CMK (cell line): ENCODE data around the gene PNRC2.
"Not testable (repeated sequence)": the region's sequence is repeated elsewhere in the genome, so short reads cannot be mapped to it uniquely, and the experiment has no call there.

Experiments
- DNase-seq: peaks from one replicate; pipeline ENCODE4 v3.0.0-alpha.2; 2010; ENCODE audit warnings: low read depth

The PNRC2 gene

DNA sequence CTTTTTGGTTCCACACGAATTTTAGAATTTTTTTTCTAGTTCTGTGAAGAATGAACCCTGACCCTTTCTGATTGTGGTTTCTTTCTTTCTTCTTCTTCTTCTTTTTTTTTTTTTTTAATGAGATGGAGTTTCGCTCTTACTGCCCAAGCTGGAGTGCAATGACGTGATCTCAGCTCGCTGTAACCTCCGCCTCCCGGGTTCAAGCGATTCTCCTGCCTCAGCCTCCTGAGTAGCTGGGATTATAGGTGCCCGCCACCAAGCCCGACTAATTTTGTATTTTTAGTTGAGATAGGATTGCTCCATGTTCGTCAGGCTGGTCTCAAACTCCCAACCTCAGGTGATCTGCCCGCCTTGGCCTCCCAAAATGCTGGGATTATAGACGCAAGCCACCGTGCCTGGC is 32.4 kb downstream of the PNRC2 start:
- DNase-seq = not testable (repeated sequence)

DNA sequence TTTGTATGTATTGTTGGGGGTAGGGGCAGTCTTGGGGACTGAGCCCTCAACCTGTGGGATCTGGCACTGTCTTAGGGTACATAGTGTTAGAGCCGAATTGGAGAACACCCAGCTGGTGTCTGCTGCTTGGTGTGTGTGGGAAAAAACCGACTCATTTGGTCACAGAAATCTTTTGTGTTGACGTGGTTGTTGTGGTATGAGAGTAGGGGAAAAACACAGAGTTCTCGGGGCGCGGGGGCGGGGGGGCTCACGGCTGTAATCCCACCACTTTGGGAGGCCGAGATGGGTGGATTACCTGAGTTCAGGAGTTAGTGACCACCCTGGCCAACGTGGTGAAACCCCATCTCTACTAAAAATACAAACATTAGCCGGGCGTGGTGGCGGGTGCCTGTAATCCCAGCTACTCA is 35.8 kb downstream of the PNRC2 start:
- no peak for DNase-seq

- no peak for DNase-seq
Measured at GRCh38 chr1:23996700-23997229, 37.1 kb downstream of the PNRC2 start.

- DNase-seq = no peak
Measured at GRCh38 chr1:23997812-23998211, 38.2 kb downstream of the PNRC2 start.

DNA sequence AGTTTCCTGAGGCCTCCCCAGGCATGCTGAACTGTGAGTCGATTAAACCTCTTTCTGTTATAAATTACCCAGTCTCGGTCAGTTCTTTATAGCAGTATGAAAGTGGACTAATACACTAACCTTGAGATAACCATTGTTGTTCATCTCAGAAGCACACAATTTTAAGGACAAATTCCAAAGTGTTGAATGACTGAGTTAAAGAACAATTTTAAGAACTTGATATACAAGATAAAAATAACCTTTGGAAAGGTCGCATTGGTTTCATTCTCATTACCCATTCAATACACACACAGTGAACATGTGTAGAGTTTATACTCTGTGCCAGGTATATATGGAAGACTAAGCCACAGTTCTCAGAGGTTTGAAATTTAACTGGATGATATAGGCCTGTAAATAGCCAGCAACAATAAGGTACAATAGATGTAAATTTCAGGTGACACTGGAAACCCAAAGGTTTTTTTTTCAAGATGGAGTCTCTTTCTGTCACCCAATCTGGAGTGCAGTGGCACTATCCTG is 39.6 kb downstream of the PNRC2 start:
- DNase-seq = no peak

- no peak for DNase-seq
Measured at GRCh38 chr1:24002695-24003094, 43.1 kb downstream of the PNRC2 start.

GRCh38 chr1:24003331-24003972 is 43.8 kb downstream of the PNRC2 start:
- DNase-seq = no peak

DNA sequence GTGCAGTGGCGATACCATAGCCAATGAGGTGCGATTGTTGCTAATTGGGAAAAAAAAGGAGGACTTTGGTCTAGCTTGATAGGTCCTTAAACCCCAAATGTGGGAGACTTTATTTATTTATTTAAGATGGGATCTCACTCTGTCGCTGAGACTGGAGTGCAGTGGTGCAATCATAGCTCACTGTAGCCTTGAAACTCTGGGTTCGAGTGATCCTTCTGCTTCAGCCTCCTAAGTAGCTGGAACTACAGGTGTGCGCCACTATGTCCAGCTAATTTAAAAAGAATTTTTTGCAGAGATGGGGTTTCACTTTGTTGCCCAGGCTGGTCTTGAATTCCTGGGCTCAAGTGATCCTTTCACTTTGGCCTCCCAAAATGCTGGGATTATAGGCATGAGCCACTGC is 44.5 kb downstream of the PNRC2 start:
- no peak for DNase-seq

DNA sequence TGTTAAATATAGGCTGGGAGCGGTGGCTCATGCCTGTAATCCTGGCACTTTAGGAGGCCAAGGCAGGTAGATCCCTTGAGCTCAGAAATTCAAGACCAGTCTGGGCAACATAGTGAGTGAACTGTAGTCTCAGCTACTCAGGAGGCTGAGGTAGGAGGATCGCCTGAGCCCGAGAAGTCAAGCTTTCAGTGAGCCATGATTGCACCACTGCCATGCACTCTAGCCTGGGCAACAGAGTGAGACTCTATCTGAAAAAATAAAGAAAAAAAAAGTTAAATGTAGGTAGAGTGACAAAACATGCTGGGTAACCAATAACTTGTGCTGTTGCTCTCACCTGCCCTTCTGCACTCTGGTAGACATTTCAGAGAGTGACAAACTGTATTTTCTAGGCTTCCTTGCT is 45.5 kb downstream of the PNRC2 start:
- DNase-seq = no peak

DNA sequence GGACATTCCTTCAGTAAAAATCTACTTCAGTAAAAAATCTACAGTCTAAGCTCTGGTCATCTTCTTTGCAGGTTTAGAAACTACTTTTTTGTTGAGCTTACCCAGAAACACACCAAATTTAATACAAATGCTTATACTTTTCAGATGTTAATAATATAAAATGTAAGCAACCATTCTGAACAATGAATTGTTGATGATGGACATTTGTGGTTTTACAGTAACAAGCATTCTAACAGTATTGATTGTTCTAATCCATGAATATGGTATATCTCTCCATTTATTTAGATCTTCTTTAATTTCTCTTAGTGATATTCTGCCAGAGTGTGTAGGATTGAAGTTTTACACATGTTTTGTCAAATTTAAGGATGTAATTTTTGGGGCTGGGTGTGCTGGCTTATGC is 47.5 kb downstream of the PNRC2 start:
- DNase-seq = no peak

DNA sequence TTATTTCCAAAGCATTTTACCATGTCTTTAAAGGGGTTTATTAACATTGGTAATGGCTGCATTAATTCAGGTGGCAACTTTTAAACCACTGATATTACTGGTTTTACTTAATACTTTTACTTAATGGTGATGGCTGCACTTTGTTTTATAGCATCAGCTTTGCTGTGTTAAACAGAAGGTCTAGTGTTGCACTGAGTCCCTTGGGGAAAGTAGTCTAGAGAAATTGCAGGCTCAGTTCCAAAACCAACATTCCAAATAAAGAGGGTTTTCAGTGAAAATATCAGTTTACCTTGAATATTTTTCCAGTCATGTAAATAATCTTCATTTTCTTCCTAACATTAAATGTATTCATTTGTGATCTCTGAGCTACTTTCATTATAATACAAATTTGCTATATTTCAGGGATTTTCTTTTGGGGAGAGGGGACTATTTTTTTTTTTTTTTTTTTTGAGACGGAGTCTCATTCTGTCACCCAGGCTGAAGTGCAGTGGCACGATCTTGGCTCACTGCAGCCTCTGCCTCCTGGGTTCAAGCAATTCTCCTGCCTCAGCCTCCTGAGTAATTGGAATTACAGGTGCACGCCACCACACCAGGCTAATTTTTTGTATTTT is 49.1 kb downstream of the PNRC2 start:
- DNase-seq = not testable (repeated sequence)

DNA sequence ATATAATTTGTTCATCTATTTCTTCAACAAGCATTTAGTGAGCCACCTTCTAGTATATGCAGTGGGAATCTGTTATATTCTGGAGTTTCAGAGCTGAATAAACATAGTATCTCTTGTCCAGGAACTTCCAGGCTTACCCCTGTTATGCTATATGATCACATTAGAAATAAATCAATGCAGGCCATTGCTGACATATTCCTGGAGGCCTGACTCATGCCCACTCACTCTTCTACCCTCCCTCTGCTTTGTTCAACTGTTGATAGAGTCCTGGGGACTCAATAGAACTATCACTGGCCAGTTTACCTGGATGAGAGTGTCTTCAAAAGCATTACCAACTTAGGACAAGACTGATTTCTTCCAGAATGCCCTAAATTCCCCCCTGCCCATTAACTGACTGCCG is 49.8 kb downstream of the PNRC2 start:
- no peak for DNase-seq

DNA sequence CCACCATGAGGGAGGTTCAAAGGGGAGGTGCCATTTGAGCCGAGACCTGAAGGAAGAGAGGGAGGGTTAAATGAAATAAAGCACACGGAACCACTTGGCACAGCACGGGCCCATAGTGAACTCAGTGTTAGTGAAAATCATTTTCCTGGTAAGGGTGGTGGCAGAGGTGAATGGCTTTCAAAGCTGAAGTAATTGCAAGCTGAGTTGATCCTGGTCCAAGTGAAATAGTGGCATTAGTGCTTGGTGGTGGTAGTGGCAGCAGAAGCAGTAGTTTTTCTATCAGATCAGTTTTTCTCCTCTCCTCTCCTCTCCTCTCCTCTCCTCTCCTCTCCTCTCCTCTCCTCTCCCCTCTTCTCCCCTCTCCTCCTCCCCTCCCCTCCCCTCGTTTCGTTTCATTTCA is 51.0 kb downstream of the PNRC2 start:
- no peak for DNase-seq

DNA sequence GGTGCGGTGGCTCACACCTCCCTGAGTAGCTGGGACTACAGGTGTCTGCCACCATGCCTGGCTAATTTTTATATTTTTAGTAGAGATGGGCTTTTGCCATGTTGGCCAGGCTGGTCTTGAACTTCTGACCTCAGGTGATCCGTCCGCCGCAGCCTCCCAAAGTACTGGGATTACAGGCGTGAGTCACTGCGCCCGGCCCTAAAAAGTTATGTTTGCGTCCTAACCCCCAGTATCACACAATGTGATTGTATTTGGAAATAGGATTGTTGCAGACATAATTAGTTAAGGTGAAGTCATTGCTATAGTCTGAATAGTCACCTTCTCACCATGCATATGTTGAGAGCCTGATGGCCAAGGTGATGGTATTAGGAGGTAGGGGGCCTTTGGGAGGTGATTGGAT is 53.2 kb downstream of the PNRC2 start:
- not testable (repeated sequence) for DNase-seq
